NCI-H2196 (cell line): ENCODE measurements around the gene CDK19.
"Not testable (repeated sequence)": the region's sequence is repeated elsewhere in the genome, so short reads cannot be mapped to it uniquely, and the experiment has no call there.

Source experiments
- DNase-seq: peaks from one replicate; lab custom pipeline; 2025; ENCODE audit not compliant: unreplicated experiment; lab: John Stamatoyannopoulos, UW

CDK19 gene

GRCh38 chr6:110628330-110628729, 186.9 kb downstream of the CDK19 start:
- no peak for DNase-seq

GRCh38 chr6:110626442-110626841, 188.8 kb downstream of the CDK19 start:
- DNase-seq, result no peak

- DNase-seq, result no peak
Observed at GRCh38 chr6:110625883-110626282, 189.4 kb downstream of the CDK19 start.

DNA sequence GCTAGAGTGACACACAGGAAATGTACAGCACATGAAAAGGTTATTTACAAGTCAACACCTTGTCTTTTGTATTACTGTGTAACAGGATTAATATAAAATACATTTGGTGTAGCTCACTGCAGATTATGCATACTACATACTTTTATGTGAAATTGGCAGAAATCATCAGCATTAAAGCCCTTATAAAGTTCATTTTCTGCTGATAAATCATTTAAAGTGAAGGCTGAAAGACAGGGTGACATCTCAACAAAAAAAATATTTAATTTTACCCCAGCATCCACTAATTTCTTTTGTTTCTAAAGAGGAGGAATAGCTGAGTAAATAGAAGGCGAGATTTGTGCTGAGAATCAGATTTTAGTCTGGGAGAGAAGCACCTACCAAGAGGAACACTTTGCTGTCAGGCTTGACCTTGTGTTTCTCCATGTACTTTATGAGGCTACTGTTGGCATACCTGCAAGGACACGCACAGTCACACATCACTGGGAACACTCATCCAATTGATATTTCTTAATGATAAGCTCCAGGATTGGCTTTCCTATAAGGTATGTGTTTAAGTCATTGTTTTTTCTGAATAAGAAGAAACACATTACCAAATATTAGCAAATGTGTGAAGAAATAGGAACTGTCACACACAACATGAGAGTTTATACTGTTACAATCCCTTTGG, 192.2 kb downstream of the CDK19 start:
- no peak for DNase-seq

DNA sequence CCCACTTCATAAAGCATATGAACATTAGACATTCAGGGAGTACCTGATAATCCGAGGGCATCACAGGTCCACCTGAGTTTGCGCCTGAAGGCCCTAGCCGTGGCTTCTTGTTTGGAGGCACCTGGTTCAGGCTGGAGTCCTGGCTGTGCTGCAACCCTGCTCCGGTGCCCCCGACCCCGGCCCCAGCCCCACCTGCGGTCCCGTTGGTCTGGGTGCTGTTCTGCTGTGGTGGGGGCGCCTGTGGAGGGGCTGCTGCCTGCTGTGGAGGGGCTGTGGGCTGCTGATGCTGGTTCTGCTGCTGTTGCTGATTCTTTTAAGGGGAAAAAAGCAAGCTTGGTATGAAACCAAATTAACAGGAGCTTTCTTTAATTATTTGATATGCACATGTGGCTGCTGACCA, 194.2 kb downstream of the CDK19 start:
- DNase-seq, result no peak

DNA sequence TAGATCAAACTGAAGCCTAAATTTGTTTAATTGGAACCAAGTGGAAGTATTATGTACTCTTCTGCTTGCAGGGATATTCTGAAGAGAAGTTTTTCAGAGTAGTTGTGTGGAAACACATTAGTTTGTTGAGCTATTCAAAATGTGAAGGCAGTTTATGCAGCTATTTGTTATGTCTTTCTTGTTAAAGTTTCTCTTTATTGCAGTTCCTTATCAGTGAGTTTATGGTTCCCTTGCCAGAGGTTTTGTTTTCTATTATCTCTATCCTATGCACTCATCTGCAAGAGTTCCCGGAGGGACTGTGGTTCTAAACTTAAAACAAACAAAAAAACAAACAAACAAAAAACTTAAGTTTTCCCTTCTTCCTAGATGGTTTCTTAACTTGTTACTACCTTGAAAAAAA, 195.2 kb downstream of the CDK19 start:
- no peak for DNase-seq

DNA sequence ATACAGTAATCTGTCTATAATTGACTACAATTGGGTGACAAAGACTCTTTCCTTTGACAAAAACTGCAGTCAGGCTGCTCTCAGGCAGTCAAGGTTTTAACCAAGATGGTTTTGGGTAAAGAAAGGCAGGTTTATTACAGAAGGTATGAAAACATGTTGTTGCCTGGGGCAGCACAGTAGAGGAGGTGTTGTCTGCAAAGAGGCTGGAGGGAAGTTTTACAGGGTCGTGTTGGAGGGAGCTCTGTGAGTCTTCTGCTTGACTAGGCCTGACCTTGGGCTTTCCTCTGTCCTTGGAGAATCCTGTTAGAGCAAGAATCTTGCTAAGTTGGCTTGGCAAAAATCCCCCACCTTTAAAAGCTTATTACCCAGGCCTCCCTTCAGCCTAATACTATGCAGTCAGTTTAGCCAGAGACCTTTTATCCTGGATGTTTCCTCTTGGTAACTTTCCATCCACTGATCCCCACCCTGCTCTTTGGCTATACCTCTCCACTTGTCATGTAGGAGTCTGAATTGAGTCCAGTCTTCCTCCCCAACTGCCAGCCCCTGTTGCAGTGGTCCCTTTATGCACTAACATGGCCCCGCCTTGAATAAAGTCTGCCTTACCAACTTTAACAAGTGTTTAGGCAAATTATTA, 195.9 kb downstream of the CDK19 start:
- no peak for DNase-seq

GRCh38 chr6:110618591-110619267, 196.5 kb downstream of the CDK19 start:
- no peak for DNase-seq

DNA sequence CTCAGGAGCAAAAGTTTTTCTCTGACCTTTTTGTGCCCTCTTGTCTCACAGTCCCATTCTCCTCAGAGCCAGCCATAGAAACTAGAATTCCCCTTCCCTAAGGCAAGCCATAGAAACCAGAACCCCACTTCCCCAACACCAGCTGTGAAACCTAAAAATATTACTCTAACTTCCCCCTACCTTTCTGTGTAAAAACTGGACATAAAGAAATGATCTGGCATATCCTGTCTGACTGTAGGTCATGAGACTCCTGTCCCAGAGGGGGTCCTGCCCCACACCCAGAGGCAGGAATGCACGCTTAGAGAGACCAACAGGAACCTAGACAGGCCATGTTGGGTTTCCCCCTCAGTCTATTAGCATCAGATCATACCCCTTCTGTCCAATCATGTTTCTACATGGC, 198.2 kb downstream of the CDK19 start:
- DNase-seq, result no peak

DNA sequence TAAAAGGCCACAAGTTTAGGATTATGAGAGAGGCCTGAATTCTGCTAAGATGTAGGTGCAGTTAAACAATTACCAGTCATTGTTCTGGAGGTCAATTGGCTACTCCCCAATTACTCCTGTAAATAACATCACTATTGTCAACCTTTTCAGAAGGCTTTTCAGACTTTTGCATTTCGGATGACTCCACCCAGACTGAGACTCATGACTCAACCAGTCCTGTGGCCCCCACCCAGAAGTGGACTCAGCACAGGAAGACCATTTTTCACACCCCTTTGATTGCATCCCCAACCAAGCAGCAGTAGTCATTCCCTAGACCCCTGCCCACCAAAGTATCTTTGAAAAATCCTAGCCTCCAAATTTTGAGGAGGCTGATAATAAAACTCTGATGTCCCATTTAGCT, 199.5 kb downstream of the CDK19 start:
- DNase-seq, result no peak

DNA sequence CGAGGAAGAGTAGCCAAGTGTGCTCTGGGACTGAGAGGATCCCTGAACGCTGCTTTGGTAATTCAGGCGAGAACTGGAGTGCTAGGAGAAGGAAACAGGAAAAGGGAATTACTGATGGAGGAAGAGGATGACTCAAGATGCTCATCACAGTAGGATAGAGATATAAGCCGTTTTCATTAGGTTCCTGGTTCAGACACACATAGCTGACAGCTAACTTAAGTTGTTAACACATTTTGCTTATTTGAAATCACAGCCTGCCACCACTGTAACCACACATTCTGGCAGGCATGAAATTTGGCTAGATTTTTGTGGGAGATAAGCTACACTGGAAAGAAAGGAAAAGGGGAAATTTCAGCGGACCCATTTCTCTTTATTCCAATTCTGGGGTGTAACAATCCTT, 200.7 kb downstream of the CDK19 start:
- no peak for DNase-seq

DNA sequence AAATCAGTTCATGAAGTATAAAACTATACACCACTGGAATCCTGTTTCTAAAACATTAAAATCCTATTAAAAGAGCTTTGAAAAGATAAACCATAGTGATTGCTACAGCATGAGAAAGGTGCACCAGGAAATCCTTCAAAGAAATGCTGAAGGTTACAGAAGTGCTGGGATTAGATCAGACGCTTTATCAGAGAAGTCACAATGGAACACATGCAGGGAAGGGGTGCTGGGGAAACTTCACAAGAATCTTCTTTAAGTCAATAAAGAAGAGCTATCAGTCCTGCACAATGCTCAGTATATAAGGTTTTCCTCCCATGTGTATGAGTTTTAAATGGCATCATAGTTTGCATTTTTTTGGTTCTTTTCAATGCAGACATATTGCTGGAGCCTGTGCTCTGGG, 201.2 kb downstream of the CDK19 start:
- DNase-seq, result no peak

DNA sequence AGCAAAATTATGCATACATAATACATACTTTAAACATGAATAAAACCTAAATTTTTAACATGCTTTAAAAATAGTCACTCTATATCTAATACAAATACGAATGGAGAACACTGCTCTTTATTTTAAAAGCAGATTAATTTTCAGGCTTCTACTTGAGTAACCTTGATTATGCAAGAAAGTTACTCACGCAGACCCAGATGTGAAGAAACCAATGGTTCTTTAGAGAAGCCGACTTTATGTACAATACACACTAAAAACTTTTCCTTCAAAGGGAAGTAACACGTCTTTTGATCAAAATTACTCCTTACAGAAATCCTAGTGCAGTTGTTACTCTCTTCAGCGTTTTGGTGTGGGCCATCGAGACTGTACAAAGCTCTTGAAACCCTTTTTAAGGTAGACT, 201.9 kb downstream of the CDK19 start:
- no peak for DNase-seq

DNA sequence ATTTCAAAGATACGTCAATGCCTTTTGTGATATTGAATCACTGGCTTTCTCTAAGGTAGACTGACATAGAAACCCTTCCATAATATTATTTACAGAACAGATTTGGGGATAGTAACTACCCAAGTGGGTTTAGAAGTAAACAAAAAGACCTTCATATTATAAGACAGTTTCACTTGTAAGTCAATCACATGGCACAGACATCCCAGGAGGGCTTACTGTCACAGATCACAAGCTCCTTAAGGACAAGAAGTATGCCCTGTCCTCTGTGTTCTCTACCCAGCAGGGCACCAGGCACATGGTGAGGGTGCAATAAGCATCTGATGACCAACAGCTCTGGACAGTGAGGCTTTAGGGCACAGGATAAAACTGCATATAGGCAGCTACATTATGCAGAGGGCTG, 203.0 kb downstream of the CDK19 start:
- DNase-seq, result no peak

GRCh38 chr6:110609101-110609500, 206.2 kb downstream of the CDK19 start:
- DNase-seq, result no peak

- no peak for DNase-seq
Observed at GRCh38 chr6:110608151-110608550, 207.1 kb downstream of the CDK19 start.

DNA sequence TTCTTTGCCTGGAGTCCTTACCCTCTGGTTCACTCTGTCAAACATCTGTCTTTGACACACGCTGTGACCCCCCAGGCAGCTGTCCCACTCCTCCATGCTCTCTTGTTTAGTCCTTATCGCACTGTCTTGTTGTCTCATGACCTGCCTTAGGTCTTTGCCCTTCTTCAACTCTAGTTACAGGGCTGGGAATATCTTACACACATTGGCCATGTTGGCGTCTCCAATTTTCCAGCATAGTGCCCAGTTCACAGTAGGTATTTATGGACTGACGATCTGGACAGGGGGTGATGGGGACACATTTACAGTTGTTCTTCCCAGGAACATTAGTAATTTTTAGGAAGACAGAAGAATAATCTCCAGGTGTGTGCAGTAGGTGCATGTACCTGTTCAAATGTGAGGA, 209.1 kb downstream of the CDK19 start:
- DNase-seq, result no peak

DNA sequence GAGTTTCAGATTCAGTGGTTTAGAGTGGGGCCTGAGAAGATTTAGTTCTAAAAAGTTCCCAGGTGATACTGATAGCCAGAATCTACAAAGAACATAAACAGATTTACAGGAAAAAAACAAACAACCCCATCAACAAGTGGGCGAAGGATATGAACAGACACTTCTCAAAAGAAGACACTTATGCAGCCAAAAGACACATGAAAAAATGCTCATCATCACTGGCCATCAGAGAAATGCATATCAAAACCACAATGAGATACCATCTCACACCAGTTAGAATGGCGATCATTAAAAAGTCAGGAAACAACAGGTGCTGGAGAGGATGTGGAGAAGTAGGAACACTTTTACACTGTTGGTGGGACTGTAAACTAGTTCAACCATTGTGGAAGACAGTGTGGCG, 214.6 kb downstream of the CDK19 start:
- not testable (repeated sequence) for DNase-seq

- no peak for DNase-seq
Observed at GRCh38 chr6:110597761-110598160, 217.5 kb downstream of the CDK19 start.

- no peak for DNase-seq
Observed at GRCh38 chr6:110596354-110596753, 218.9 kb downstream of the CDK19 start.

- no peak for DNase-seq
Observed at GRCh38 chr6:110595112-110595511, 220.2 kb downstream of the CDK19 start.

DNA sequence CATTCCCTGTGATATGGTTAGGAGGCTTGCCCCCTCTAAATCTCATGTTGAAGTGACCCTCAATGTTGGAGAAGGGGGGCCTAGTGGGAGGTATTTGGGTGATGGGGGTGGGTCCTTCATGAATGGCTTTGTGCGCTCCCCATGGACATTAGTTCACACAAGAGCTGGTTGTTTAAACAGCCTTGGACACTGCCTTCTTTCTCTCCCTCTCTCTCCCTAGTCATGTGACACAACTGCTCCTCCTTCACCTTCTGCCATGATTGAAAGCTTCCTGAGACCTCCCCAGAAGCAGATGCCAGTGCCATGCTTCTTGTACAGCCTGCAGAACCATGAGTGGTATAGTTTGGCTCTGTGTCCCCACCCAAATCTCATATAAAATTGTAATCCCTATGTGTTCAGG, 221.6 kb downstream of the CDK19 start:
- no peak for DNase-seq

DNA sequence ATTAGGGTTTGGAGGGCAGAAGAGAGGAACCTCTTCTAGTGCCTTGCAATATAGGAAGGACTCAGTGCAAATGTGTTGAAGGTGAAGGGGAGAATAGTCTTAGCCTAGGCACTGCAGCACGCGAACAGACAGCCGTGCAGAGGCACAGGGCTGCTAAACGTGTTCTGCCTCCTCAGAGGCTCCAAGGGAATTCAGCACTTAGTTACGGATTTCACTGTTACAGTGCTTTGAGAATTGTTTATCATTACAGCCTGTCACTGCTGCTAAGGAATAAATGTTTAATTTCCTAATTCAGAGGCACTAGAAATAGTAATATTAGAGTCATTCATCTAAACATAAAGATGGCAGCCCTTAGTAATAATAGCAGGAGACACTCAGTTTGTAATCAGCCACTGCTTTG, 222.5 kb downstream of the CDK19 start:
- no peak for DNase-seq
